ENCODE measurements around the gene TGFBR3.

TGFBR3 gene

GRCh38 chr1:91872000-91872399 lies 14.0 kb downstream of the TGFBR3 start:
- Histone ChIP-seq H3K23ac (ENCODE audit: low read depth, low read length, poor library complexity) (no peak overlapping the region), H4K8ac (ENCODE audit: low read depth, low read length) (no peak overlapping the region), H3K4ac (ENCODE audit: low read length) (no peak overlapping the region), H3K14ac (ENCODE audit: low read length) (no peak overlapping the region), H3K36me3 (replicated peaks in 1 of 2; ENCODE audit: control insufficient read depth in 2 of 2, insufficient read depth in 2 of 2, low read length in 2 of 2) (peaks cover 0 to 2% of the 10 kb centered on the region in 2 donors), H3K18ac (ENCODE audit: low read length) (no peak overlapping the region), H2BK15ac (ENCODE audit: low read length) (no peak overlapping the region), H2AFZ (ENCODE audit: low read length) (no peak overlapping the region), H4K91ac (ENCODE audit: low read depth, low read length, poor library complexity) (no peak overlapping the region), H2BK12ac (ENCODE audit: low read length) (no peak overlapping the region), H3K9ac (ENCODE audit: low read depth, low read length, poor library complexity) (no peak overlapping the region), H3K4me3 (ENCODE audit: low read length in 2 of 2) (no peak overlapping the region), H3K4me1 (ENCODE audit: control insufficient read depth in 2 of 2, insufficient read depth in 1 of 2, low read depth in 1 of 2, low read length in 2 of 2) (peaks cover 7 to 12% of the 10 kb centered on the region in 2 donors), H2BK120ac (ENCODE audit: low read depth, low read length) (no peak overlapping the region), H3K79me1 (ENCODE audit: low read depth, low read length) (no peaks in the 10 kb centered on the region), H3K27me3 (ENCODE audit: control insufficient read depth in 3 of 3, insufficient read depth in 3 of 3, low read depth in 1 of 3, low read length in 3 of 3) (no peaks in the 10 kb centered on the region), H2AK5ac (ENCODE audit: low read depth, low read length) (no peak overlapping the region), H3K4me2 (ENCODE audit: insufficient read depth, low read length, poor library complexity, severe bottlenecking) (no peak overlapping the region), H2BK5ac (ENCODE audit: low read length) (no peak overlapping the region), H3K9me3 (replicated peaks in 1 of 2; ENCODE audit: control insufficient read depth in 2 of 2, insufficient read depth in 1 of 2, low read depth in 1 of 2, low read length in 2 of 2) (peaks cover 0 to 2% of the 10 kb centered on the region in 2 donors), H3K27ac (replicated peaks; ENCODE audit: low read length) (no peak overlapping the region)
- DNase-seq (ENCODE audit: low spot score) = no peak
- WGBS, 2 donors (ENCODE audit: extremely low coverage in 2 of 2, insufficient read length in 2 of 2, insufficient replicate concordance in 1 of 2) = no CpG with 5 or more reads among the region's 2 CpGs

DNA sequence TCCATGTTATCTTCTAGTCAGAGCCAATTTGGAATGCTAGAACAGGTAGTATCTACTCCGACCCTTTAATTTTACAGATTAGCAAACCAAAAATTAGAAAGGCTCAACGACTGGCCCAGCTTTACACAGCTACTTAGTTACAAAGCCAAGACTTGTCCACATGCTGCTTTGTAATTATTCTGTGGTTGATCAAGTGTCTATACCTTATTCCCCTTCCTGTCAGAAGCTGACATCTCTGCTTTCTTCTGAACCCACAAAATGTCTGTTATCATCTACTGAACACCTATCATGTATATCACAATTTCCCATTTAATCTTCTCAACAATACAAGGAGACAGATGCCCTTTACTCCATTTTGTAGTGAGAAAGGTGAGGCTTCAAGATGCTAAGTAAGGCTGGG lies 15.6 kb downstream of the TGFBR3 start:
- no peak for DNase-seq (ENCODE audit: low spot score)
- no peak overlapping the region for H3K4me2 ChIP-seq (ENCODE audit: insufficient read depth, low read length, poor library complexity, severe bottlenecking)
- H4K91ac ChIP-seq (ENCODE audit: low read depth, low read length, poor library complexity) = no peak overlapping the region
- no peaks in the 10 kb centered on the region for H3K27me3 ChIP-seq (ENCODE audit: control insufficient read depth in 3 of 3, insufficient read depth in 3 of 3, low read depth in 1 of 3, low read length in 3 of 3)
- no peak overlapping the region for H3K4ac ChIP-seq (ENCODE audit: low read length)
- H3K23ac ChIP-seq (ENCODE audit: low read depth, low read length, poor library complexity) = no peak overlapping the region
- H3K4me3 ChIP-seq (ENCODE audit: low read length in 2 of 2) = no peak overlapping the region
- H2BK120ac ChIP-seq (ENCODE audit: low read depth, low read length) = no peak overlapping the region
- no peak overlapping the region for H3K18ac ChIP-seq (ENCODE audit: low read length)
- no peak overlapping the region for H3K27ac ChIP-seq (replicated peaks; ENCODE audit: low read length)
- H2AK5ac ChIP-seq (ENCODE audit: low read depth, low read length) = no peak overlapping the region
- no peak overlapping the region for H4K8ac ChIP-seq (ENCODE audit: low read depth, low read length)
- peaks cover 0 to 2% of the 10 kb centered on the region in 2 donors for H3K9me3 ChIP-seq (replicated peaks in 1 of 2; ENCODE audit: control insufficient read depth in 2 of 2, insufficient read depth in 1 of 2, low read depth in 1 of 2, low read length in 2 of 2)
- H2BK12ac ChIP-seq (ENCODE audit: low read length) = no peak overlapping the region
- H3K36me3 ChIP-seq (replicated peaks in 1 of 2; ENCODE audit: control insufficient read depth in 2 of 2, insufficient read depth in 2 of 2, low read length in 2 of 2) = peaks cover 0 to 2% of the 10 kb centered on the region in 2 donors
- H3K4me1 ChIP-seq (ENCODE audit: control insufficient read depth in 2 of 2, insufficient read depth in 1 of 2, low read depth in 1 of 2, low read length in 2 of 2) = peaks cover 7 to 12% of the 10 kb centered on the region in 2 donors
- no peak overlapping the region for H2BK5ac ChIP-seq (ENCODE audit: low read length)
- H2BK15ac ChIP-seq (ENCODE audit: low read length) = no peak overlapping the region
- H3K79me1 ChIP-seq (ENCODE audit: low read depth, low read length) = no peaks in the 10 kb centered on the region
- no peak overlapping the region for H3K9ac ChIP-seq (ENCODE audit: low read depth, low read length, poor library complexity)
- no peak overlapping the region for H3K14ac ChIP-seq (ENCODE audit: low read length)
- no peak overlapping the region for H2AFZ ChIP-seq (ENCODE audit: low read length)
- no CpG with 5 or more reads among the region's 2 CpGs for WGBS, 2 donors (ENCODE audit: extremely low coverage in 2 of 2, insufficient read length in 2 of 2, insufficient replicate concordance in 1 of 2)

DNA sequence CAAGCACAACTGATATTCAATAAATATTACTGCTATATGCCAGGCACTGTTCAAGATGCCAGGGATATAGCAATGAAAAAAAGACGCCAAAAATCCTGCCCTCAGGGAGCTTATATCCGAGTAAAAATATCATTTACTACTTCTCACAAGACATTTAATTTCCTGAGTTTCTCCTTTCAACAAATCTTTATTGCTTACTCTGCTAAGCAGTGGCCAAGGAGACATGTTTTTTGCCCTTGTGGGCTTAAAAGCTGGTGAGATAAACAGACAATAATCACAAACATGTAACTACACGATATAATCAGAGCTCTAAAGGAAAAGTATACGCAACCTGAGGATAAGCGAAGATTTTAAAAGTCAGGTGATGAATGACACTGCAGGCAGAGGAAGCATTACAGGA lies 19.5 kb downstream of the TGFBR3 start:
- H3K27me3 ChIP-seq (ENCODE audit: control insufficient read depth in 3 of 3, insufficient read depth in 3 of 3, low read depth in 1 of 3, low read length in 3 of 3) = no peaks in the 10 kb centered on the region
- H3K4me1 ChIP-seq (ENCODE audit: control insufficient read depth in 2 of 2, insufficient read depth in 1 of 2, low read depth in 1 of 2, low read length in 2 of 2) = peaks cover 0 to 3% of the 10 kb centered on the region in 2 donors
- H3K4me3 ChIP-seq (ENCODE audit: low read length in 2 of 2) = no peak overlapping the region
- no peak overlapping the region for H2BK120ac ChIP-seq (ENCODE audit: low read depth, low read length)
- H4K91ac ChIP-seq (ENCODE audit: low read depth, low read length, poor library complexity) = no peak overlapping the region
- H3K9me3 ChIP-seq (replicated peaks in 1 of 2; ENCODE audit: control insufficient read depth in 2 of 2, insufficient read depth in 1 of 2, low read depth in 1 of 2, low read length in 2 of 2) = no peaks in the 10 kb centered on the region
- no peak overlapping the region for H2BK5ac ChIP-seq (ENCODE audit: low read length)
- H3K79me1 ChIP-seq (ENCODE audit: low read depth, low read length) = no peaks in the 10 kb centered on the region
- H3K4me2 ChIP-seq (ENCODE audit: insufficient read depth, low read length, poor library complexity, severe bottlenecking) = no peak overlapping the region
- no peak overlapping the region for H2AFZ ChIP-seq (ENCODE audit: low read length)
- no peak overlapping the region for H4K8ac ChIP-seq (ENCODE audit: low read depth, low read length)
- H2BK15ac ChIP-seq (ENCODE audit: low read length) = no peak overlapping the region
- H3K36me3 ChIP-seq (replicated peaks in 1 of 2; ENCODE audit: control insufficient read depth in 2 of 2, insufficient read depth in 2 of 2, low read length in 2 of 2) = peaks cover 0 to 2% of the 10 kb centered on the region in 2 donors
- no peak overlapping the region for H2AK5ac ChIP-seq (ENCODE audit: low read depth, low read length)
- H3K23ac ChIP-seq (ENCODE audit: low read depth, low read length, poor library complexity) = no peak overlapping the region
- H3K9ac ChIP-seq (ENCODE audit: low read depth, low read length, poor library complexity) = no peak overlapping the region
- H3K4ac ChIP-seq (ENCODE audit: low read length) = no peak overlapping the region
- H3K27ac ChIP-seq (replicated peaks; ENCODE audit: low read length) = no peak overlapping the region
- H3K14ac ChIP-seq (ENCODE audit: low read length) = no peak overlapping the region
- H2BK12ac ChIP-seq (ENCODE audit: low read length) = no peak overlapping the region
- DNase-seq (ENCODE audit: low spot score) = no peak
- H3K18ac ChIP-seq (ENCODE audit: low read length) = no peak overlapping the region
- WGBS, 2 donors (ENCODE audit: extremely low coverage in 2 of 2, insufficient read length in 2 of 2, insufficient replicate concordance in 1 of 2) = no CpG with 5 or more reads among the region's 5 CpGs

DNA sequence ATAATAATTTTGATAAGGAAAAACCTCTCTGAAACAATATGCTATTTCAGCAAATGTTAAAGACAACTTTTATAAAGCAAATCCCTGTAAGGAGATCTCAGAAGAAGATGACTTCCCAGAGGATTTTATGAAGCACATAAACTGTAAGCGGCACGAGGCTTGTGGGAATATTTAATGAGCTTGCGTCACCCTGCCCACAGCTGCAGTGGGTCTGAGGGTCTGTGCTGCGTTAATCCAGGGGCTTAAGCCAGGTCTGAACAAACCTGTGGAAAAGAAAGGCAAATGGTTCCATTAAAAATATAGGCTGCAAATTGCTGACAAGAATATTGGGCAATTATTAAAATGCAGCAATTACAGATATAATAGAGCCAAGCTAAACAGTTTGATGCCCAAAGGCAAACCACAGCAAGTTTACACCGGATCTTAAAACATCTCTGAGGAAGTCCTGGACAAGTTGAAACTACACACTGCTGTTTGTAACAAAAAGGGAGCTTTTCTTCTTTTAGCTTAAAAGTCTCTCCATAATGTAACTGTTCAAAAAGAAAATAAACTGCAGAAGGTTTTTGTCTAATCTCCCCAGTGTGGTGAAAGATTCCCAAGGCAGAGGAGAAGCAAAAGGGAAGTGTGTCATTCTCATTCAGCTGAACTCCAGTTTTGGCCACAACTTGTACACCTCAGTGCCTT lies 21.8 kb downstream of the TGFBR3 start:
- Histone ChIP-seq H2AFZ (ENCODE audit: low read length) (peak overlapping the region; percentile 57), H4K91ac (ENCODE audit: low read depth, low read length, poor library complexity) (no peak overlapping the region), H3K23ac (ENCODE audit: low read depth, low read length, poor library complexity) (no peak overlapping the region), H3K4ac (ENCODE audit: low read length) (no peak overlapping the region), H2AK5ac (ENCODE audit: low read depth, low read length) (no peak overlapping the region), H3K9ac (ENCODE audit: low read depth, low read length, poor library complexity) (no peak overlapping the region), H3K27me3 (ENCODE audit: control insufficient read depth in 3 of 3, insufficient read depth in 3 of 3, low read depth in 1 of 3, low read length in 3 of 3) (no peaks in the 10 kb centered on the region), H3K14ac (ENCODE audit: low read length) (no peak overlapping the region), H4K8ac (ENCODE audit: low read depth, low read length) (no peak overlapping the region), H2BK12ac (ENCODE audit: low read length) (no peak overlapping the region), H3K27ac (replicated peaks; ENCODE audit: low read length) (no peak overlapping the region), H2BK5ac (ENCODE audit: low read length) (no peak overlapping the region), H3K4me1 (ENCODE audit: control insufficient read depth in 2 of 2, insufficient read depth in 1 of 2, low read depth in 1 of 2, low read length in 2 of 2) (peaks cover 0 to 3% of the 10 kb centered on the region in 2 donors), H2BK120ac (ENCODE audit: low read depth, low read length) (no peak overlapping the region), H3K4me2 (ENCODE audit: insufficient read depth, low read length, poor library complexity, severe bottlenecking) (no peak overlapping the region), H3K36me3 (replicated peaks in 1 of 2; ENCODE audit: control insufficient read depth in 2 of 2, insufficient read depth in 2 of 2, low read length in 2 of 2) (peaks cover 0 to 2% of the 10 kb centered on the region in 2 donors), H3K9me3 (replicated peaks in 1 of 2; ENCODE audit: control insufficient read depth in 2 of 2, insufficient read depth in 1 of 2, low read depth in 1 of 2, low read length in 2 of 2) (no peaks in the 10 kb centered on the region), H3K79me1 (ENCODE audit: low read depth, low read length) (no peaks in the 10 kb centered on the region), H2BK15ac (ENCODE audit: low read length) (no peak overlapping the region), H3K18ac (ENCODE audit: low read length) (no peak overlapping the region), H3K4me3 (ENCODE audit: low read length in 2 of 2) (no peak overlapping the region)
- WGBS, 2 donors (ENCODE audit: extremely low coverage in 2 of 2, insufficient read length in 2 of 2, insufficient replicate concordance in 1 of 2) = no CpG with 5 or more reads among the region's 5 CpGs
- DNase-seq (ENCODE audit: low spot score) = no peak

Measured in neuronal stem cell (in vitro differentiated cells).